Anterior cingulate cortex (tissue), 58 donors: ENCODE measurements around the gene RAB15.
A peak's percentile ranks its signal among the peaks of the same experiment; 100 is the strongest.

Experiments
- DNase-seq, 58 donors: peaks; one replicate each; lab custom pipeline; 2025; lab: John Stamatoyannopoulos, UW

The RAB15 gene

DNA sequence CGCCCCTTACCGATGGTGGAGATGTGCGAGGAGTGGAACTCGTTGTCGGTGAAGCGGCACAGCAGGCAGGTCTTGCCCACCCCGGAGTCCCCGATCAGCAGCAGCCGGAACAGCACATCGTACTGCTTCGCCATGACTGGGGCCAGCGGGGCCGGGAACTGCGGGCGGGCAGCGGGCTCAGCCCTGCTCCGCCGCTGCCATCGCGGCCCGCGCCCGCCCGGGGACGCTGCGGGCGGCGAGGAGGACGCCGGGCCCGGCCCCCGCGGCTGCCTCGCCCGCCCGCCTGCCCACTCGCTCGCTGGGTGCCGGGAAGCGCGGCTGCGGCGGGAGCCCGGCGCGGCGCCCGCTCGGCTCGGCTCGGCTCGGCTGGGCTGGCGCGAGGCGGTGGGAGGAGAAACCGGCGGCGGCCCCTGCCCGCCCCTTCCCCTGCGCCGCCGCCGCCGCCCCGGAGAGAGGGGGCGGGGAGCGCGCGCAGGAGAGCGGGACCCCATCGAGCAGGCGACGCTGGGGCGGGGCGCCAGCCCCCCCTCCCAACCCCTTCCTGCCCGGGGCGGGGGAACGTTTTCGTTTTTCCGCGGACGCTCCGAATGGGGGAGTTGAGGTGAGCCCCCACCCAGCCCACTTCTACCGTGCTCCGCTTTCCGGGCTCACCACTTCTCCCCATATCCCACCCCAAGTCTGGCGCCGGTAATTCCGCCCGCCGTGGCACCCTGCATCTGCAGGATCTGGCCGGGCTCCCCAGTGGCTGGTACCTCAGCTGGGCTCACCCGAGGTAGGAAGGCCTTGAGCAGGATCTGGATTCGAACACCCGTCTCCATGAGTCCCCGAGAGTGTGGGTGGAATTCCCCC is at the start of gene RAB15:
RAB15 (minus strand) TSS at position 394 of the 849 bp plus-strand sequence; CDS start at position 134, 260 bp downstream.
- peak in 9 of 58 donors; percentile 13 to 57 (median 40) for DNase-seq

DNA sequence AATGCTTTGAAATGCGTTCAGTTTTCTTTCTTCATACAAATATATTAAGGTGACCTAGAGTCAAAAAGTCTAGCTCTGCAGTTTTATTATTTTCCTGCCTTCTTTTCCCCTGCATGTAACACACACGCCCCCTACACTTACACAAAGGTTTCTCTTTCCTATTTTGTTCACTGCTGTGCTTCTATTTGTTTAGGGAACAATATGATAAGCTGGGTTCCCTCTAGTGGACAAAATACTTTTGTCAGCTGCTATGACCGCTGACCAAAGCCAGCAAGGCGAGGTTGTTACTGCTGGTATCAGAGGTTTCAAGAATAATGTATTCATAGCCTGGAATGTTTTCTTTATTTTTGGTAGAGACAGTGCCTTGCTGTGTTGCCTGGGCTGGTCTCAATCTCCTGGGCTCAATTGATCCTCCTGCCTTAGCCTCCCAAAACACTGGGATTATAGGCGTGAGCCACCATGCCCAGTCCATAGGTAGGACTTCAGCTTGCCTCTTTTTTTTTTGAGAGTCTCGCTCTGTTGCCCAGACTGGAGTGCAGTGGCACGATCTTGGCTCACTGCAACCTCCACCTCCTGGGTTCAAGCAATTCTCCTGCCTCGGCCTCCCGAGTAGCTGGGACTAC is 47.9 kb upstream of the RAB15 start:
- DNase-seq: peak in 17 of 58 donors; percentile 8 to 80 (median 35)

DNA sequence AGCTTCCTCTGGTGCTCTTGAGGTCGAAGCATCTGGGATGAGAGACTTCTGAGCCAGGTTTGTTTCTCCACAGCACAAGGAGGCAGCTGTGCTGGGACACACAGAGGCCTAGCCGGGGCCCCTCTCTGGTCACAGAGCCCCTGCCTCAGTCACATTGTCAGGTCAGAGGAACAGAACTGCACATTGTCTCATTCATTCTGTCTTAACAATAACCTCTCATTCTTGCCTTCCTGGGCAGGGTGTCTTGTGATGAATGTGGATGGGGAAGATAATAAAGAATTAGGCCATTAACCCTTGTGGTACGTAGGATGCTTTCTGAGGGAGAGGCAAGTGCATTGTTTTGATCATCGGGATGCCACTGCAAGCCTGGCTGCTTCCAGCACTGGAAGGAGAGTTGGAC is 44.3 kb upstream of the RAB15 start:
- peak in 17 of 58 donors; percentile 13 to 75 (median 24) for DNase-seq

DNA sequence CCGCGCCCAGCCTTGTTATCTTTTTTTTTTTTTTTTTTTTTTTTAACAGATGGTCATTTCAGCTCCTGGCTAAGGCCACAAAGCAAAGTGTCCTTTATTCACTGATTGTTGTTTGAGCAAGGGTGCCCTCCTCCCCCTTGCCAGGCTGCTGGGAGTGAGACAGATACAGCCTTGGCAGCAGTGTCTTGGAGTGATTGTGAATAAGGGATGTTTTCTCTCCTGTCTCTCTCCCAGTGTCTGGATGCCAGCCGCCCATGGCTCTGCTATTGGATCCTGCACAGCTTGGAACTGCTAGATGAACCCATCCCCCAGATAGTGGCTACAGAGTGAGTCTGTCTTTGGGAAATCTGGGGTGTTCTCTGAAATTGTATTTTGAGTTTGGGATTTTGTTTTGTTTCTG is 43.3 kb upstream of the RAB15 start:
- peak in 46 of 58 donors; percentile 4 to 77 (median 42) for DNase-seq

DNA sequence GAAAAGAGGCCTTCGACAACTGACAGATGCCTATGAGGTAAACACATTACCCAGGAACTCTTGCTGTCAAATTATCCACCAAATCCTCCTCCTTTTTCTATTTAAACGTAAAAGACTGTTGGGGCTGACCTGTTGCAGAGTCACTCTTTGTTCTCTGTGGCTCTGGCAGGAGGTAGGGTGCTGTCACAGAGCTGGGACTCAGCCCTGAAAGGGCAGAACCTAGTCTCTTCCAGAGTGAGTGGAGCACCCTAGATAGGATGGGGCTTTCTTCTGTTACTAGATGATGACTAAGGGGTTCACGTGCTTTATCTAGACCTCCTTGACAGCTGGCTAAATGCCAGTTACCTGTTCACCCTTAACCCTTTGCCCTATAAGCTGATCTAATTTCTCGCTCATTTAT is 40.2 kb upstream of the RAB15 start:
- no peak for DNase-seq

DNA sequence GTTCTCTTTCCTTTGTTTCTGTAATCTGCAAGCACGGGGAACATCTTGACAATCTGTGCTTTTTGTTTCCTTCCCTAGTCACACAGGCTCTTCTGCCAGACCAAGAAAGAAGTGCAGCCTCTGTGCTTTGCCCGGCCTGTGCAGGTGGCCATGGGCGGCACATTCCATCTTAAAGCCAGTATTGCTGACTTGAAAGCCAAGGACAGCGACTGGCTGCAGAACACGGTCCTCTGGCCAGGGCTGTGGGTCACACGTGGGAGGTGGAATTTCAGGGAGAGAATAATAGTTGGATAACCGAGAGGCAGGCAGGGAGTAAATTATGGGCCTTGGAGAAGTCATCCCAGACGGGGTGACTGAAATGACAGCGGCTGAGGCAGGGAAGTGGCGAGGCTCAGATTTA is 39.4 kb upstream of the RAB15 start:
- DNase-seq: peak in 1 of 58 donors; percentile 7

DNA sequence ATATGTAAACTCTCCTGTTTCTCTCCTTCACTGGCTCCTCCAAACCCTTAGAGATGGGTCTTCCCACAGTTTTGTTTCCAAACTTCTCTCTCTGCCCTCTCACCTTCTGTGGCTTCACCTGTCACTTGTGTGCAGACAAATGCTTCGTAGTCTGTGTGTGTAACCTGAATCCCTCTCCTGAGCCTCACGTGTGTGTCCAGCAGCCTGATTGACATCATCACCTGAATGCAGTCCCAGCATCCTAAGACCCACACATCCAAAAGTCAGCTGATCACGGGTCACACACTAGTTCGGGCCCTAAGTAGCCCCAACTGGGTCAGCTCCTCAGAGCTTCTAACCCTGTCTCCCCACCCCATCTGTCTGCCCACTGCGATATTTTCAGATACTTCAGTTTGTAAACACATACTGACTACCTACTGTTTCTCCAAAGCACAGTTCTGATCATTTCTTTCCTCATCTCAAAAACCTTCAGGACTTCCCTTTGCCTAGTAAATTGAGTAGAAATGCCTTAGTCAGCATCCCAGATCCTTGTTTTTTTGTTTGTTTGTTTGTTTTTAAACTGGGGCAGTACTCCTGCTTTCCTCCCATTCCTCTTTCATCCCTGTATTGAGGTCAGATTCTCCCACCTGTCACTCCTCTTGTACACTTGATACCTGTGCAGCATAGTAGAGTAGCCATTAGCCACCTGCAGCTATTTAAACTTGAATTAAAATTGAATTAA is 38.2 kb upstream of the RAB15 start:
- DNase-seq: no peak

DNA sequence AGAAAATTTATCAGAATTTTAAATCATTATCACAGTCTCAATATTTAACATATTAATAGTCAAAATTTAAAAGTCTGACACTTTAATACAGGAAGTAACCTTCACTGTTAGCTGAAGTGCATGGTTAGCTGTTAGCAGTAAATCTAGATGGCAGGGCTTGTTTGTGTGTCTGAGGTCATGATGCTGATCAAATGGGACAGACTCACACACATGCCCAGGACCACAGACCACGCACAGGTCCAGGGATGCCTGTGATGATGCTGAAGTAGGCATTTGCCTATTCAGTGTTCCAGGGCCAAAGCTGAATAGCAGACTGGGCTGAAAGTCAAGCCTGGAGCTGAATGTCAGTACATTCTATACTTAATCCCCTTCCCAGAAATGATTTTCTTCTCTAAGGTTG is 35.1 kb upstream of the RAB15 start:
- DNase-seq: no peak

DNA sequence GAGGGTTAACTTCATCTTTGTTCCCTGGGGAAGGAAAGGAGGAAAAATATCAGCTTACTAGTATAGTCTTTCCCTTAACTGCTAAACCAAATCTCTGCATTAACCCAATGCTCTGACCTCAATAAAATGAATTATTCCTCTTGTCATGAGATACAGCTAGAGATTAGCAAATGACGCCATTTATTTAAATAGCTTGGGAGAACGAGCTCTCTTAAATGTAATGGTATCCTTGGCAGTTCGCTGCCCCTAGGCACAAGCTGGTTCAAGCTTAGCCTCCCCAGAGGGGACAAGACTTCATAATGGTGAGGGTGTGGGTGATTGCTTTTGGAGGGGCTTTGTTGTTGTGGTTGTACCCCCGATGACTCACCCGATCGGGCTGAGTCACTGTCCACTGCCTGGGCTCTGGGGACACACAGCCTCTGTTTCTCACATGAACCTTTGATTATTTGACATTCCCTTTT is 34.2 kb upstream of the RAB15 start:
- DNase-seq: peak in 2 of 58 donors; percentile 9 to 22

DNA sequence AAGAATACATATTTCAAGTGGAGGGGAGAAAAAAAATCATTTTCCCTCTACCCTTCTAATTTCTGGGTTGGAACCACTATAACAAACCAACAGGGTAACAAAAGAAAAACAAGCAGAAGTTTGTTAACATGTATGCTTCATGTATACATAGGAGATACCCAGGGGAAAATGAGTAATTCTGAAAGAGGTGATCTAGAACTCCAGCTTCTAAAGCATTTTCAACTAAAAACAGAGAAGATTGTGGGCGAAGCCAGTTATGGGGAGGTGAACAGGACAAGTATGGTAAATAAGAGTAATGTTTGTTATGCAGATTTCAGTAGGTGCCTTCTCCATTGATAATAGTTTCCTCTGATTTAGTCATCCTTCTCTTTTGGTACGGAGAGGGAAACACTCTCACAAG is 31.3 kb upstream of the RAB15 start:
- no peak for DNase-seq

DNA sequence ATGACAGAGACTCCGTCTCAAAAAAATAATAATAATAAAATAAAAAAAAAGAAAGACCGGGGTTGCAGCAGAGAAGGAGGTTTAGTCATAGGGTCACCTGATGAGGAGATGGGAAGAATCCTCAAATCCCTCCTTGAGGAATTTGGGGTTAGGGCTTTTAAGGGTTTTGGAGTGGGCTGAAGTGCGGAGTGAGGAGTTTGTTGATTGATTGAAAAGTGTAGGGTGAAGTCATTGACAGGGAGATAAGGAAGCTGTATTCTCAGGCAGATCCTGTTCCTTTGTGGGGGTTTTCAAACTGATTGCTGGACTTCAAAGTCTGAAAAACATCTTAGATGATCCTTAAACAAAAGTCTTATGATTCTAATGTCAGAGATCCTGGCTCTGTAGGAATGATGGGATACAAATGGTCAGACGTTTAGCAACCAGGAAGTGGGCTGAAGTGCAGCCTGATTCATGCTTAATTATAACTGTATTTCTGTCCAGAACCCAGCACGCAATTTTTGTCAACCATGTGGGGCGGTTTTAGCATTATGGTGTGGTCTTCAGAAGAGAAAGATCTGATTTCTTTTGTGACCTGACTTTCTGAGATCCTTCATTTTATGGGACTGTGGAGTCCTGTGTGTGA is 30.6 kb upstream of the RAB15 start:
- no peak for DNase-seq

DNA sequence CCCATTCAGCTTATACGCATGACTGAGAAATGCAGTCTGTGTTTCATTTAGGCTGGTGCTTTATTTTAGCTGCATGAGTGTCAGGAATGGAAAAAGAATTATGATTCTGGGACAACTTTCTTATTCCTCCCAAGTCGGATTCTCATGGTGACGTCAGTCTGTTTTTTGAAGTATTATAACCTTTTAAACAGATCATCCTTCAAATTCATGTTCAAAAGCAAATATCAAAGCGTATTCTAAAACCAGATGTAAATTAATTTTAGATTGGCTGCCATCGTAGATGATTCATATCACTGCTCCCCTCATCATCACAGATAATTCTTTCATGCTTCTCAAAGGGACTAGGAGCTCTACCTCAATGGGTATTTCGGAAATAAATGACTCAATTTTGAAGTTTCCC is 29.6 kb upstream of the RAB15 start:
- DNase-seq: no peak

DNA sequence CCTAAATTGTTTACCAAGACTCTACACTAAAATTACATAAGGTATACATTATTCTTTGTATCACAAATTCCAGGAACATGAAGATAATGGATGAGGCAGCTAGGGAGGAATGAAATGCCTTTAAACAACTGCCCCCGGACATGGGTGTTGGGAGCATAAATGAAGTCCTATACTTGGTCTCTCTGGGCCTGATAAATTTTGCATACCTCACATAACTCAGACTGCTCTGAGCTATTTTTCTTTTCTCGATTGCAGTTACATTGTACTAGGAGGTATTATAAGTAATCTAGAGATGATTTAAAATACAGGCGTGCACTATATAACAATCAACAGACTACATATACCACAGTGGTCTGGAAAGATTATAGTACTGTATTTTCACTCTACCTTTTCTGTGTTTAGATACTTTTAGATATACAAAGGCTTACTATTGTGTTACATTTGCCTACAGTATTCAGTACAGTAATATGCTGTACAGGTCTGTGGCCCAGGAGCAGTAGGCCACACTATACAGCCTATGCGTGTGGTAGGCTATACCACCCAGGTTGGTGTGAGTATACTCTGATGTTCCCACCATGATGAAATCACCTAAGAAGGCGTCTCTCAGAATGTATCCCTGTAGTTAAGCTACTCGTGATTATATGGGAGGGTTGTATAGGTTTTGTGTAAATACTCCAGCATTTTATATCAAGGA is 28.9 kb upstream of the RAB15 start:
- no peak for DNase-seq

DNA sequence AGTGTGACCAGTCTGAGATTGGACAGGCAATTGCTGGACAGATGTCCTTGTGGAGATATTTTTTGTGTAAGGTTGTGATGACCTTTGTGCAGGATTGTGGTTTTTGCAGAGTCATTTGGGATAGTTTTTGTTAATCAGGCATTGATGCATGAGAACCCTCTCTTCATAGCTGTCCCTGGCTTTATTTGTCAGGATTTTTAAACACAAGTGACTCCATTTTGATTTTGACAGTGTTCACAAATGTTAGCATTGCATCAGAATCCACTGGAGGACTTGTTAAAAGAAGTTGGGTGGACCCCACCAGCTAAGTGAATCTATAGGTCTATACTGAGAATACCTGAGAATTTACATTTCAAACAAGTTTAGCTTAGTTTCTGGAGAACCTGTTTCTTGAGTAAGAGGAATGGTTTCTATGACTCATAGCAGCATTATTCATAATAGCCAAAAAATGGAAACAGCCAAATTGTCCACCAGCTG is 26.4 kb upstream of the RAB15 start:
- no peak for DNase-seq

DNA sequence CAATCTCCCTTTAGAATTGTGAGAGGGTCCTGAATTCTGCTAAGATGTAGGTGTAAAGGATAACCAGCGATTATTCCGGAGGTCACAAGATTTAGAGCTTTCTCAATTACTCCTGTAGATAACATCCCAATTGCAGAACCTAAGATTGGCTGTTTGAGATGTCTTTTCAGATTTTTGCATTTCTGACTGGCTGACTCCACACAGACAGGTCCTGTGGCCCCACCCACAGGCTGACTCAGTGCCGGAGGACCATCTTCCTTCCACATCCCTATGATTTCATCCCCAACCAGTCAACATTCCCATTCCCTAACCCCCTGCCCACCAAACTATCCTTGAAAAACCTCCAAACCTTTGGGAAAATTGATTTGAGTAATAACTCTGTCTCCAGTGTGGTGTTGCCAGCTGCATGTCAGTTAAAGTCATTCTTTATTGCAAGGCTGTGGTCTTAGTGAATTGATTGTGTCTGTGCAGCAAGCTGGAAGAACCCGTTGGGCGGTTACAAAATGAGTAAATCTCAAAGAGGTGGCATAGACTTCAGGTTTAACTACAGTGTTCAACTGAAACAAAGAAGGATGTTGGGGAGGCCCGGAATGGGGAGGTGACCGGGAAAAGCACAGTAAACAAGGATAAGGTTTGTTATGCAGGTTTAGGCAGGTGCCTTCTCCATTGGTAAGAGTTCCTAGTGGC is 25.1 kb upstream of the RAB15 start:
- DNase-seq: peak in 12 of 58 donors; percentile 5 to 37 (median 20)

DNA sequence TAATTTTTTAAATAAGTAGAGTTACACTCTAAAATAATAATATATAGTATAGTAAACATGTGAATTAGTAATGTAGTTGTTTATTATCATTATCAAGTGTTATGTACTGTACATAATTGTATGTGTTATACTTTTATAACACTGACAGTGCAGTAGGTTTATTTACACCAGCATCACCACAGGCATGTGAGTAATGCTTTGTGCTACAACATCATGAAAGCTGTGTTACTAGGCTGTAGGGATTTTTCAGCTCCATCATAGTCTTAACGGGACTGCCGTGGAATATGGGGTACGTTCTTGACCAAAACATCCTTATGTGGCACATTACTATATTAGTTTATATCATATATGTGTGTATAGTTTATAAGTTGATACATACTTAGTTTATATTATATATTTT is 23.2 kb upstream of the RAB15 start:
- no peak for DNase-seq

DNA sequence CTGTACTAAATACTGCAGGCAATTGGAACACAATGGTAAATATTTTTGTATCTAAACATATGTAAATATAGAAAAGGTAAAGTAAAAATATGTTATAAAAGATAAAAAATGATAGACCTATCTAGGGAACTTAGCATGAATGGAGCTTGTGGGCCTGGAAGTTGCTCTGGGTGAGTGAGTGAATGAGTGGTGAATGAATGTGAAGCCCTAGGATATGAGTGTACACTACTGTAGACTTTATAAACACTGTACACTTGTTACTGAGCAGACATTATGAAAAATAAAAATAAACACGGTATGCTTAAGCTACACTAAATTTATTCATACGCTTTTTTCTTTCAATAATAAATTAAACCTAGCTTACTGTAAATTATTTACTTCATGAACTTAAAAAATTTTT is 22.4 kb upstream of the RAB15 start:
- no peak for DNase-seq

DNA sequence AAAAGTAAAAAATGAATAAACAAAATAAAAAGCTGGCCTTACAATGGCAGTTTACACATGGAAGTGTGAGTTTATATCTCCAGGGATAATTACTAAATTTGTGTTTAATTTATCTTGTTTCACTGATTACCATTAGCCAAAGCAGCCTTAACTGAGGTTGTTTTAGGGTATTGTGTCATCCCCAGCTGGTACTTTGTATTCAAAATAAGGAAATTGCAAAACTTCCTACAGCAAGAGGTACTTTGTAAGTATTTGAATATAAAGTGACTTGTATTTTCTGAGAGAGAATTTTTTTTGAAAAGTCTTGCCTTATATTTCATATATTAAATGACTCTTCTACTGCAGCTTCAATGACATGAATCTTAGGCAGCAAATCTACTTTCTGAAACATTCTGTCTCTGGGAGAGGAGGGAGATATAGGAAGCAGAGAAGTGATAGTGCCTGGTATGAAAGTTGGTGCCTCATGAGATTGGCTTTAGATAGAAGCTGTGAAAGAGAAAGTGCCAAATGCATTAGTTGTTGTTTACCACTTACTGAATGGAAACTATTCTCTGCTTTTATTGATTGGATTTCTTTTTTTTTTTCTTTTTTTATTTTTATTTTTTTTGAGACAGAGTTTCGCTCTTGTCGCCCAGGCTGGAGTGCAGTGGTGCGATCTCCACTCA is 21.3 kb upstream of the RAB15 start:
- no peak for DNase-seq
